ENCODE results near the gene GNG12. TPM values are rescaled to one million over a fixed set of nuclear protein-coding genes. Genes with fewer than 3 reads are reported as not detected.

The GNG12 gene
- total RNA-seq, 2 experiments from 2014 or later, result 0.12 TPM

DNA sequence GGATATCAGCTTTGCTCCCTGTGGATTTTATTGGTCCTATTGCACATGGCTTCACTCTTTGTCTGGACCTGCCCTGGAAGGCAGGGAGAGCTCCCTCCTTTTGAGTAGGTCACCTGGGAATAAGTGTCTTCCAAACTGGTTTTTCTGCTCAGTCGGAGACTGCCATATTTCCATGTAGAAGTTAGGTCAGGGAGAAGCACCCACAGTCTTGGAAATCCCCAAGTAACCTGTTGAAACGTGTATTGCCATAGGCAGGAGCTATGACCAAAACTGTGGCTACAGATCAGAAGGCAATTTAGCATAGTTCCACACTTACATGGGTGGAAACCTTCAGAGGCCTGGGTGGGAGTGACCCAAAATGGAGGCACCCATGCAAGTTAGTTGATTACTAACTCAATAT lies 3.5 kb upstream of the GNG12 start:
- ChIA-PET CTCF (interaction anchor here (0.8 to 1.2 kb wide), 2 partner anchors 13 to 304 kb away, joined by 3 to 5 read pairs; no protein-coding TSS in a partner anchor), POLR2A (no interaction called here)
- H3K36me3 Mint-ChIP-seq, result no peaks in the 10 kb centered on the region
- peaks cover 10% of the 10 kb centered on the region for H3K4me1 Mint-ChIP-seq (ENCODE audit: low read depth)
- intact Hi-C loops (cut with micrococcal nuclease), result no loop called here
- H3K4me3 Mint-ChIP-seq, result no peak overlapping the region
- H3K9me3 Mint-ChIP-seq, result no peaks in the 10 kb centered on the region
- peaks cover 42% of the 10 kb centered on the region for H3K27me3 Mint-ChIP-seq
- DNase-seq, result no peak
- no peak overlapping the region for H3K27ac Mint-ChIP-seq

DNA sequence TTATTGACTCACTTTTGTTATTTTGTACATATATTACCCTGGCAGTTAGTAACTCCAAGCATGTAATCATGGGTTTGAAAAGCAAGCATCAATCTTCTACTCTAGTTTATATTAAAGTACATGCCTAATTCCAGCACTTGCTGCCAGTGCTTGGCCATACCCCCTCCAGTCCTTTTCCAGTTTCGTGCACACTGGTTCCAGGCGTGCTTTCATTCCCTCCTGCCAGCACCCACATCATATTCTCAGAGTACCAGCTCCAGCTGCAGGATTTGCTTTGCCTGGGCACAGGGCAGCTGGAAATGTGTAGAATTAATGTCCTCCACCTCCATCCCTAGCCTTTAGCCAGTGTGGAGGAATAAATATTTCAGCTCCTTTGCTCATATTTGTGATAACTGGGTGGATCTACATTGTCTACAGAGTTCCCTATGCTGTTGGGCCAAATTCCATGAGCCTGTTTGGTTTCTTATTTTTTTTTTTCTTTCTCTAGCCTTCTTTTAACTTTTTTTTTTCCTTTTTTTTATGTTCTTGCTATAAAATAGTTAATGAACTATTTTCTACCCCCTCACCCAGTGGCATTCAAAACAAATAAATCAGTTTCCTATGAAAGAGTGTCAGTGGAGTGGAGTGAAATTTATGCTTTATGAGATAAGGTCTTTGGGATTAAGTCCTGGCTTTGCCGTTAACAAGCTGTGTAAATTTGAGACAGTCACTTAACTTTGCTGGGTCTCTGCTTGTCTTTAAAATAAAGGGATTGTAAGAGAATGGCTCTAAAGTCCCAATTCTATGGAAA lies 2.6 kb upstream of the GNG12 start:
- Mint-ChIP-seq H3K36me3 (no peaks in the 10 kb centered on the region), H3K4me1 (ENCODE audit: low read depth) (peaks cover 11% of the 10 kb centered on the region), H3K27ac (no peak overlapping the region), H3K27me3 (peaks cover 49% of the 10 kb centered on the region), H3K9me3 (no peaks in the 10 kb centered on the region), H3K4me3 (no peak overlapping the region)
- CTCF ChIA-PET, result interaction anchor here (1.2 to 1.5 kb wide), 2 partner anchors 14 to 76 kb away, joined by 4 to 5 read pairs; no protein-coding TSS in a partner anchor
- DNase-seq, result no peak
- POLR2A ChIA-PET, result no interaction called here
- intact Hi-C loops (cut with micrococcal nuclease), result no loop called here

DNA sequence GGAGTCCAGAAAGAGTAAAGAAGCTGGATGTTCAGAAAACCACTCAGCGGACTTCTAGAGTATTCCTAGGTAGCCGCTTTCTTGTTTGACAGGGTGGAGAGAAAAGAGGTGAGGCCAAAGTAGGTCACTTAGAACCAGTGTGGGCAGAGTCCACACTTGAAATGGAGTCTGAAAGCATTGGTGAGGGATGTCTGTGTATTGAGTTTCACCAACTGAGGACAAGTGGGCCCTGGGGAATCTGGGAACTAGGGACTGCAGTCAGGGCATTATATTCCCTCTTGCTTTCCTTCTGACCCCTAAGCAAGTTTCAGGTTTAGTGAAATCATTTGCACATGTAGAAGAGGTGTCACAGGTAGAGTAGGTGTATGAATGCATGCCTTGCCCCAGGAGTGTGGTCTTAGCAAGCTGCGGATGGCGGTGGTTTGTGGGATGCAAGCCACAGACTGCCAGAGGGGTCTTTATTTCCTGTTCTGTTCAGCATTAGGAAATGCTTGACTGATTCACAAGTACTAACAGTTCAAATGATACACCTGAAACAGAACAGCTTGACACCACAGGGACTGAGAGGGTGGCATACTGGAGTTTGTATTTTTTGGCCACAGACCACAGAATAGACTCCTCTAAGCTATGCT lies 1.1 kb upstream of the GNG12 start:
- CTCF ChIA-PET, result interaction anchor here (1.5 kb wide), 1 partner anchor 75 kb away, joined by 4 read pairs; no protein-coding TSS in a partner anchor
- peaks cover 11% of the 10 kb centered on the region for H3K4me1 Mint-ChIP-seq (ENCODE audit: low read depth)
- no peak overlapping the region for H3K4me3 Mint-ChIP-seq
- no peak overlapping the region for H3K27ac Mint-ChIP-seq
- DNase-seq, result no peak
- no peaks in the 10 kb centered on the region for H3K9me3 Mint-ChIP-seq
- H3K36me3 Mint-ChIP-seq, result no peaks in the 10 kb centered on the region
- H3K27me3 Mint-ChIP-seq, result peaks cover 52% of the 10 kb centered on the region
- intact Hi-C loops (cut with micrococcal nuclease), result no loop called here
- POLR2A ChIA-PET, result no interaction called here

DNA sequence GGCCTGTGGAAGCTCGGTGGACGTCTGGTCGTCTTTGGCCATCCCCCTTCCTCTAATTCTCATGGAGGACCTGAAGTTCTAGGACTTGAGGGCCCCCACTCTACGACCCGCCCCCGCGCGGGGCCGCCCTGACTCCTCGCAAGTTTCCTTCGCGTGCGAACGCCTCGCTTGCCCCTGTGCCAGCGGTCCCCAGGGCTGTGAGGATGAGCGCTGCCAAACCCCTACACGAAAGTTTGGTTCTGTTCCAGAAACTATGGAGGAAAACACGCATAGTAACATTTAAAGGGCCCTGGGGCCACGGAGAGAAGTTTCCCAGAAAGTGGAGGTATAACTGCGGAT lies 304 bp upstream of the GNG12 start:
- Mint-ChIP-seq H3K36me3 (no peaks in the 10 kb centered on the region), H3K27ac (no peak overlapping the region), H3K4me1 (ENCODE audit: low read depth) (peaks cover 11% of the 10 kb centered on the region), H3K27me3 (peaks cover 53% of the 10 kb centered on the region), H3K4me3 (peak overlapping the region; percentile 45), H3K9me3 (no peaks in the 10 kb centered on the region)
- POLR2A ChIA-PET, result no interaction called here
- CTCF ChIA-PET, result interaction anchor here (1.2 kb wide), 1 partner anchor 16 kb away, joined by 3 read pairs; no protein-coding TSS in a partner anchor
- intact Hi-C loops (cut with micrococcal nuclease), result no loop called here
- DNase-seq, result no peak

DNA sequence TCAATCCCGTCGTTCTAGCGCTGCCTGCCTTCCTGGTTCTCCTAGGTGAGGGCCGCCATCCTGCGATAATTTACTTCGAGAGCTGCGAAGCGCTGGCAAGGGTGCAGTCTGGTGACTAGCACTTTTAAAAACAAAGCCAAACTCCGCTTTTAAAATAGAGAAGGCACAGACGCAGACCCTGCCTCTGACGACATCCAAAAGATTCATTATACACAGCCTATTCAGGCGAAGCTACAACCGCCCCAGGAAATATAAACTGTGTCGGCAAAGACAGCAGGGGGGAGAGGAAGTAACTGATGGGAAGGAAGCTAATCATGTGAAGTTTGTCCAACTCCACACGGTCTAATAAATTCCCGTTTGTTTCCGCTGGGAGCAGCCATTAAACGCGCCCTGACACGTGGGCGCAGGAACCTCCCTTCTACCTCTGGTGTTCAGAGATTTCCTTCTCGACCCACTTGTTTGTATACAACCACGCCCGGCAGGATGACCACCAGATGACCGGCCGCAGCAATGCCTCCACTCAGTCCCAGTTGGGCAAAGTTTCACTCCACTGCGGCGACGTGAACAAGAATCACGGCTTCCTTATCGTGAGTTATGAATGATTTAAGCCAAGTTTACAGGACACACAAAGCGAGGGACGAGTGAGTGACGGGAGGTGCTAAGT lies 1.3 kb downstream of the GNG12 start:
- Mint-ChIP-seq H3K4me1 (ENCODE audit: low read depth) (peaks cover 11% of the 10 kb centered on the region), H3K4me3 (peak overlapping the region; percentile 70), H3K27me3 (peaks cover 48% of the 10 kb centered on the region), H3K9me3 (no peaks in the 10 kb centered on the region), H3K27ac (no peak overlapping the region), H3K36me3 (no peaks in the 10 kb centered on the region)
- peak; percentile 9 for DNase-seq
- ChIA-PET CTCF (interaction anchor here (1.1 to 1.3 kb wide), 3 partner anchors 18 to 270 kb away, joined by 3 to 5 read pairs (median 3); no protein-coding TSS in a partner anchor), POLR2A (no interaction called here)
- intact Hi-C loops (cut with micrococcal nuclease), result no loop called here

DNA sequence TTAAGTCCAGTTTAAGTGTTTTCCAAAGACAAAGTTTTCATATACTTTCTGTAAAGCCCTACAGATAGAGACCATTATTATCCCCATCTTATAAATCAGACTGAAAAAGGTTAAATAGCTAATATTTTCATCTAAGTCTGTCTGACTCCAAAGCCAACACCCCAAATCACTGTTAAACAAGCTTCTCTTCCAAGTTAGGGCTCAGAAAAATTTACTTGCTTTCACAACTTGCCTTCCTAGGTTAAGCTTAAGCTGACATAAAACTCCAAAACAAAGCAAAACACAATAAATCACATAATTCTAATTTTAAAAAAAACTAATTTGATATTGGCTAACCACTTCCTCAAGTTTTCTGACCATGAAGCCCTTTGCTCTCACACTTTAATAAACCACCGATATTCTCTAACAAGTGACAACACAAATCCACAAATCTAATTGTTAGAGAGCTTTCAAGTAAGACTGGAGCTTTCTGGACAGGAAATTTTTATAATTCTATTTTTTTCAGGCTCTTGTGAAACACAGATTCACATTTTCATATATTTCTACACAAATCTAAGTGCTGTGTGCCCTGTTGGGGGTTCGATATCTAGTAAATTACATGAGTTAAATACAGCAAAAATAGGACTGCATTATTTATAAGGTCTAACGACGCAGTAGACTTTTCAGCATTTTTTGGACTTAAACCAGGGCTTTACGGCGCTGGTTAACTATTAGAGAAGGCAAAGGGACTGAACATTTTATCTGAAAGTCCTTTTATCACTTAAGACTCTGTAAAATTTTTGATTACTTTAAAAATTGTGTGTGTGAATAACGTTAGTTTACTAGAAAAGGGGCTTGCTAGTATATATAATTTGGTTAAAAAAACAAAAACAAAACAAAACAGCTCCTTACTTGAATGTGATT lies 2.1 kb downstream of the GNG12 start:
- no peaks in the 10 kb centered on the region for H3K36me3 Mint-ChIP-seq
- no peaks in the 10 kb centered on the region for H3K9me3 Mint-ChIP-seq
- H3K4me3 Mint-ChIP-seq, result no peak overlapping the region
- ChIA-PET CTCF (interaction anchor here (1.3 kb wide), 1 partner anchor 65 kb away, joined by 5 read pairs; no protein-coding TSS in a partner anchor), POLR2A (no interaction called here)
- no peak overlapping the region for H3K27ac Mint-ChIP-seq
- peaks cover 42% of the 10 kb centered on the region for H3K27me3 Mint-ChIP-seq
- DNase-seq, result no peak
- peaks cover 11% of the 10 kb centered on the region for H3K4me1 Mint-ChIP-seq (ENCODE audit: low read depth)
- intact Hi-C loops (cut with micrococcal nuclease), result no loop called here

DNA sequence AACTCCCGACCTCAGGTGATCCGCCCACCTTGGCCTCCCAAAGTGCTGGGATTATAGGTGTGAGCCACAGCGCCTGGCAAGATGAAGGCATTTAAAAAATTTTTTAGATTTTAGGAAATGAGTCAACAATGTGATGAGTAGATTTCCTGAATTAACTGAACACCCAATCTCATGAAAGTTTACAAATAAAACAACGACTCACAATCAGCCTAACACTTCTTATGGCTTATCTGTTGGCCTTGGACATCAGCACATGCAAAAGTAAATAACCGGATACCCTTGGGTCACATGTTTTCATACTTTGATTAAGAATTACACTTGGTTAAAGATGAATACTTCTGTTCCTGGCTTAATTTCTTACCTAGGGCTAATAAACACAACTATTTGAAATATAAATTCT lies 3.0 kb downstream of the GNG12 start:
- Mint-ChIP-seq H3K27me3 (peaks cover 38% of the 10 kb centered on the region), H3K9me3 (no peaks in the 10 kb centered on the region), H3K36me3 (no peaks in the 10 kb centered on the region), H3K4me1 (ENCODE audit: low read depth) (peaks cover 11% of the 10 kb centered on the region), H3K4me3 (no peak overlapping the region), H3K27ac (no peak overlapping the region)
- intact Hi-C loops (cut with micrococcal nuclease), result no loop called here
- ChIA-PET POLR2A (no interaction called here), CTCF (no interaction called here)
- no peak for DNase-seq

DNA sequence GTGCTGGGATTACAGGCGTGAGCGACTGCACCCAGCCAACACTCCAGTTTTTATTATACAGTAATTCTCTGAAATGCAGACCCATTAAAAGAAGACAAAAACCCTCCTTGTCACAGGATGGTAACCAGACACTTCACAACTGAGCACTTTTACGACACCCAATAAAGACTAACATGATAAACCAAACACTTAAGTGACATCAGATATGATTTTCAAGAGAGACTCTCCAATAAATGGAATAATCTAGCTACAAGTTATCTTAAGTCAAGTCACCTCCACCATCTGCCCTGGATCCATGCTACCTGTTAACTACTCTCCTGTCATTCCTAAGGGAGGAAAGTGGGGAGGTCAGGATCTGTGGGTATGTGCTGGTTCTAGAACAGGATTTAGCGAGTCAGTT lies 5.6 kb downstream of the GNG12 start:
- peaks cover 24% of the 10 kb centered on the region for H3K27me3 Mint-ChIP-seq
- no peaks in the 10 kb centered on the region for H3K36me3 Mint-ChIP-seq
- ChIA-PET CTCF (interaction anchor here (0.7 to 0.9 kb wide), 2 partner anchors 67 to 69 kb away, joined by 3 read pairs; no protein-coding TSS in a partner anchor), POLR2A (no interaction called here)
- no peaks in the 10 kb centered on the region for H3K9me3 Mint-ChIP-seq
- H3K4me1 Mint-ChIP-seq (ENCODE audit: low read depth), result peaks cover 8% of the 10 kb centered on the region
- intact Hi-C loops (cut with micrococcal nuclease), result loop anchor here (5.0 kb wide), 1 partner anchor 60 kb away; no protein-coding TSS in a partner anchor
- no peak for DNase-seq
- no peak overlapping the region for H3K27ac Mint-ChIP-seq
- no peak overlapping the region for H3K4me3 Mint-ChIP-seq

DNA sequence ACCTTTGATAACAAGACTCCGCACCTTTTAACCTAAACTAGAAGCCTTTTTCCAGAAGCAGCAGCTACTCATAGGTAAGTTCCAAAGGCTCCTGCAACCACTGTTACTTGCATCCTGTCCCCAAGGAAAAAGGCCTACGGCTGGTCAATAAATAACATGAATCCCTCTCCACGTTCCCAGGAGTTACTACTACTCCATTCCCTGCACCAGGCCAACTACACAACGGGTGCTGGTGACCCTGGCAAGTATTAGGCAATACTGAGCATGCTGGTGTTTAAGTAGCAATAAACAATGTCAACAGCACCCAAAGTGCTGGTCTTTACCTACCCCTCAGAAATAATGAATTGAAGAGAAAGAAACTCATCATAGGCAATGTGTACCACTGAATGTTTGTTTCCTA lies 7.7 kb downstream of the GNG12 start:
- POLR2A ChIA-PET, result no interaction called here
- Mint-ChIP-seq H3K4me1 (ENCODE audit: low read depth) (no peaks in the 10 kb centered on the region), H3K27me3 (peaks cover 5% of the 10 kb centered on the region), H3K4me3 (no peak overlapping the region), H3K9me3 (no peaks in the 10 kb centered on the region), H3K27ac (no peak overlapping the region), H3K36me3 (no peaks in the 10 kb centered on the region)
- CTCF ChIA-PET, result no interaction called here
- no peak for DNase-seq
- intact Hi-C loops (cut with micrococcal nuclease), result loop anchor here (5.0 kb wide), 1 partner anchor 58 kb away; no protein-coding TSS in a partner anchor

DNA sequence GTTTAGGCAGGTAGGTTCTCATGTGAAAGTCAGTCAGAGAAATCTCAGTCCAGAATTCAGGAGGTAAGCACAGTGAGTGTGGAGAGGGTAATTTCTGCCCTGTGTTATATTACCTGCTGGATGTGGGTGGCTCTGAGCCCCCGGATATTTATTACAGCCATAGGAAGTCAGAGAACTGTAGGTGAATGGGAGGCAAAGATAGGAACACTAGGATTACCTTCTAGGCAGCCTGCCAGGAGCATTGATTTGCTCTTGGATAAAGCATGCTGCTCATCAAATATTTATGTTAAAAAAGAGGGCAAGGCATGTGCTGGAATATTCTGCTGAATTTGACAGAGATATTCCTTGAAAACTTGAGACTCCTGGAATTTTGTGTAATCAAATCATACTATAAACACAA lies 8.5 kb downstream of the GNG12 start:
- intact Hi-C loops (cut with micrococcal nuclease), result loop anchor here (5.0 kb wide), 1 partner anchor 57 kb away; no protein-coding TSS in a partner anchor
- ChIA-PET CTCF (no interaction called here), POLR2A (no interaction called here)
- no peaks in the 10 kb centered on the region for H3K4me1 Mint-ChIP-seq (ENCODE audit: low read depth)
- no peaks in the 10 kb centered on the region for H3K9me3 Mint-ChIP-seq
- peaks cover 4% of the 10 kb centered on the region for H3K27me3 Mint-ChIP-seq
- no peak for DNase-seq
- no peak overlapping the region for H3K4me3 Mint-ChIP-seq
- H3K27ac Mint-ChIP-seq, result no peak overlapping the region
- no peaks in the 10 kb centered on the region for H3K36me3 Mint-ChIP-seq

DNA sequence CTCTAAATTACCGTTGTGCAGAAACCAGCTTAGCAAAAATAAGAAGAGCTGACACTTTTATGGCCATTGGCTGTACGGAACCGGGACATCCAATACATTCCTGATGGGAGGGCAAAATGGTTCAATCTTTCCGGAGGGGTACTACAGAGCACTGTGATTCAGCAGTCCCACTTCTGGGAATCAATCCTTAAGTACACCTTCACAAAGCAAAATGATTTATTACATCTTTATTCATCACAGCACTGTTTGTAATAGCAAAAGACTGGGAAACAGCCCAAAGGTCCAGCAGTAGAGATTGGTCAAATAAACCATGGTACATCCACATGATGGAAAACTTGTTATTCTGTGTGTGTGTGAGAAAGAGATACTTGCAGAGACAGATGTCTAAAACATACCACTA lies 9.7 kb downstream of the GNG12 start:
- no peak for DNase-seq

More for the DNA sequence above, 9.7 kb downstream of the GNG12 start:
- ChIA-PET POLR2A (no interaction called here), CTCF (no interaction called here)
- Mint-ChIP-seq H3K9me3 (no peaks in the 10 kb centered on the region), H3K4me3 (no peak overlapping the region), H3K27ac (no peak overlapping the region), H3K27me3 (peaks cover 8% of the 10 kb centered on the region), H3K36me3 (no peaks in the 10 kb centered on the region), H3K4me1 (ENCODE audit: low read depth) (no peaks in the 10 kb centered on the region)
- intact Hi-C loops (cut with micrococcal nuclease), result no loop called here
